ENCODE data around the gene CDKN2AIPNL. TPM values are rescaled to one million over a fixed set of nuclear protein-coding genes. Genes with fewer than 3 reads are reported as not detected.

The CDKN2AIPNL gene
- total and polyA plus RNA-seq, 2 of the 4 experiments (the other 2 are of a cell fraction) = 14.0 to 18.1 TPM

- peak overlapping the region; percentile 90; the same call in 1 of the 2 replicates for H3K18ac ChIP-seq (ENCODE audit: low read depth, low read length)
- H3K9ac ChIP-seq (ENCODE audit: low read depth, low read length) = 0 out of 2 replicates have a peak overlapping the region, but pooled peaks have one; percentile 5
- peak; percentile 98 for DNase-seq
- no peaks in the 10 kb centered on the region for H3K36me3 ChIP-seq (ENCODE audit: control insufficient read depth, insufficient read depth, low read length)
- no peaks in the 10 kb centered on the region for H4K20me1 ChIP-seq (ENCODE audit: insufficient read depth, low read length)
- intact Hi-C loops (cut with micrococcal nuclease) = no loop called here
- no peaks in the 10 kb centered on the region for H3K9me3 ChIP-seq (ENCODE audit: control insufficient read depth, insufficient read depth, low read length)
- ChIA-PET POLR2A (ENCODE audit: unreplicated experiment) (no interaction called here), CTCF (interaction anchor here (0.6 to 0.9 kb wide), 2 partner anchors 15 to 141 kb away, joined by 3 to 5 read pairs; no protein-coding TSS in a partner anchor)
- BruUV-seq (replicated peaks) = no TSS peak
- peak overlapping the region; percentile 31 for H4K5ac ChIP-seq (ENCODE audit: low read depth, low read length)
- ATAC-seq (ENCODE audit: low read depth) = peak; percentile 53
- H3K23ac ChIP-seq (ENCODE audit: low read depth, low read length) = peak overlapping the region; percentile 88; the same call in 1 of the 2 replicates
- in situ Hi-C loops (cut with MboI; ENCODE audit: low sequenced_read_pairs) = no loop called here
- H3K4ac ChIP-seq (ENCODE audit: low read depth, low read length) = peak overlapping the region; percentile 99
- peak overlapping the region; percentile 88 for H2BK15ac ChIP-seq (ENCODE audit: low read depth, low read length)
- H3K4me1 ChIP-seq (ENCODE audit: control insufficient read depth, insufficient read depth, low read length) = peaks cover 31% of the 10 kb centered on the region
- H3K79me1 ChIP-seq (ENCODE audit: low read depth in 1 of 2, low read length in 2 of 2) = peaks cover 0 to 18% of the 10 kb centered on the region in 2 experiments; a peak in 2 of 4 replicates
- peak overlapping the region; percentile 100 for H2AK5ac ChIP-seq (ENCODE audit: low read depth, low read length)
- peak overlapping the region; percentile 98 for H2BK120ac ChIP-seq (ENCODE audit: low read depth, low read length)
- peak overlapping the region; percentile 99 for H2AK9ac ChIP-seq (replicated peaks; ENCODE audit: low read depth, low read length, poor library complexity)
- H3K27me3 ChIP-seq (ENCODE audit: control insufficient read depth, insufficient read depth, low read length) = no peaks in the 10 kb centered on the region
- H2BK20ac ChIP-seq (ENCODE audit: low read depth, low read length) = peak overlapping the region; percentile 98
- H3K14ac ChIP-seq (replicated peaks; ENCODE audit: low read depth, low read length) = peak overlapping the region; percentile 62
- 7% methylated on average over 9 of the region's 20 CpGs; no CpG with 5 or more reads in 1 of the 2 experiments for WGBS, 2 experiments (ENCODE audit: extremely low coverage in 2 of 2, insufficient read length in 1 of 2)
- peak overlapping the region; percentile 59 to 91 for H4K8ac ChIP-seq (ENCODE audit: low read depth in 2 of 2, low read length in 2 of 2)
- H4K91ac ChIP-seq (ENCODE audit: insufficient read depth, low read depth, low read length) = peak overlapping the region; percentile 92
- peak overlapping the region; percentile 39; the same call in 1 of the 2 replicates for H3K56ac ChIP-seq (ENCODE audit: extremely low read depth, insufficient read depth, low read length)
- peak overlapping the region; percentile 88 for H2AFZ ChIP-seq (replicated peaks; ENCODE audit: low read length, poor library complexity)
- H3K9me1 ChIP-seq (ENCODE audit: insufficient read depth, low read length) = peaks cover 26% of the 10 kb centered on the region
- peak overlapping the region; percentile 88 for H3K27ac ChIP-seq (ENCODE audit: insufficient read depth, low read length)
- H2BK5ac ChIP-seq (ENCODE audit: low read depth, low read length, poor library complexity, severe bottlenecking) = peak overlapping the region; percentile 96
- H3K4me2 ChIP-seq (ENCODE audit: low read depth, low read length) = peak overlapping the region; percentile 35
- no peak overlapping the region for H3K4me3 ChIP-seq (ENCODE audit: insufficient read depth, low read depth, low read length)
- dilution Hi-C loops (cut with HindIII; ENCODE audit: low sequenced_read_pairs, unreplicated experiment) = no loop called here
- TF ChIP-seq CTCF (conservative IDR thresholded peaks at IDR 0.05; ENCODE audit: low read depth, low read length) = no peak
- no peak for TF ChIP-seq NFE2L2 (IDR thresholded peaks at IDR 0.05; ENCODE audit: low read depth, low read length)
- peak; percentile 70 for TF ChIP-seq FOS (IDR thresholded peaks at IDR 0.05; ENCODE audit: low read depth, low read length)
- TF ChIP-seq MAFK (IDR thresholded peaks at IDR 0.05; ENCODE audit: low read depth, low read length) = peak; percentile 83
- TF ChIP-seq RCOR1 (IDR thresholded peaks at IDR 0.05; ENCODE audit: insufficient replicate concordance, low read length) = peak; percentile 5
- TF ChIP-seq SMC3 (IDR thresholded peaks at IDR 0.05; ENCODE audit: low read depth, low read length) = peak; percentile 0; the same call in 1 of the 2 replicates
- TF ChIP-seq CEBPB (IDR thresholded peaks at IDR 0.05; ENCODE audit: low read depth, low read length) = peak; percentile 15; the same call in 1 of the 2 replicates
- peak; percentile 27 for TF ChIP-seq RAD21 (IDR thresholded peaks at IDR 0.05; ENCODE audit: low read length)
- peak; percentile 22 for TF ChIP-seq MAZ (IDR thresholded peaks at IDR 0.05; ENCODE audit: borderline replicate concordance, low read depth, low read length)
- no peak for TF ChIP-seq CHD1 (IDR thresholded peaks at IDR 0.05; ENCODE audit: low read depth, low read length)
- no peak for TF ChIP-seq RFX5 (IDR thresholded peaks at IDR 0.05; ENCODE audit: low read depth, low read length)
- no peak; the same call in 1 of the 2 replicates for TF ChIP-seq BHLHE40 (IDR thresholded peaks at IDR 0.05; ENCODE audit: low read depth, low read length)
- no peak for TF ChIP-seq USF2 (IDR thresholded peaks at IDR 0.05; ENCODE audit: low read depth, low read length)
Measured at GRCh38 chr5:134436523-134437339, 25.1 kb upstream of the CDKN2AIPNL start.
